Globus pallidus (tissue), 1 donor: ENCODE results near the gene PDE11A.
A peak's percentile ranks its signal among the peaks of the same experiment; 100 is the strongest.

Source experiments
- DNase-seq: peaks from one replicate; pipeline ENCODE4 v3.0.0-alpha.2; 2015; ENCODE audit warnings: low spot score

Gene PDE11A

DNA sequence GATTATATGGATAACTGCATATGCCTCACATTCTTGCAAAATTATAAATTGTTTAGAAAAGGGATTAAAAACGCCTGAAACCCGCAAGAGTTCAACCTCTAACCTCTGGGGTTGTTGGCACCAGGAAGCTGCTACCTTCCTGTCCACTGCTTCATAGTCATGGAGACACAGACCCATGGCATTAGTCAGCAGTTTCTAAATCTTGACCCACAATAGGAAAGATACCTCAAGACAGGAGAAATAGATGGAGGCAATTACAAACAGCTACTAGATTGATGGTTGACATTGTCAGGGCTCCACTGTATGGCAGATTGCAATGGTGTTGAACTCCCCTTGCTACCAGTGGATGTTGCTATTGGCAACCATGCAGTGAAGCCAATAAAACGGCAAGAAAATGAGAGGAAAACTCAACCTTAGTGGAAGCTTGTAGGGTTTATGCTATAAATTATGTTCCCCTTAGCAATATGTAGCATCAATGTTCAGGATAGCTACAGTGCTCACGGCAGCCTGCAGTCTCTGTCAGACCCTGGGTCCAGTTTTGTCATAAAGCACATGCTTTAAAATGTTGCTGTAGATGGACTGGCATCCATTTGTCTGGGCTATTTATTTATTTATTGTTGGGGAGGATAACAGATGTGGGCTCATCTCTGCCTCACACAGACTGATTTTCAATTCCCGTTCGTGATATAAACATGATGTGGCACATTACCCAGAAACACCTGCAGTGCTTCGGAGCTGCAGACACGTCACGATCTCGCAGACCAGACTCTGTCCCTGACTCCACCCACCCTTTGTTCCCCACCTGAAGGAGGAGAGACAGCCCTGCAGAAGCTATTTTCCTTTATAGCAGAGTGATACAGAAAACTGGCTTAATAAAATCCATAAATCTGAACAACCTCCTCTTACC is 446.6 kb downstream of the PDE11A start:
- no peak for DNase-seq

DNA sequence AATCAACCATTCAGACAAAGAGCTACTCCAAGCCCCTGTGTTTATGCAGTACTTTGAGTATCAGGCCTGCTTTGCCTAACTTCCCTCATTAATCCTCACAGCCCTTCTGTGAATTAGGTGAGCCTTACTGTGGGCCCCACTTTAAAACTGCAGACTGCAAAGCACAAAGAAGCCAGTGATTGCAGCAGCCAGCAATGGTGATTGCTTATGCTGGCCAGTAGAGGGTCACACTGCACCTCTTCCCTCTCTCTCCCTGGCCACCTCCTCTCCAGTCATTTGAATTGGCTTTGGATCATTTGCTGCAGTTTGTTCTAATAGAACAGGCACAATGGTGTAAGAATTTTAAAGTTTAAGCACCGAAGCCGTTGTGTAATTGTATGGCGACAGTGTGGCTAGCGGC is 450.1 kb downstream of the PDE11A start:
- no peak for DNase-seq

- no peak for DNase-seq
Measured at GRCh38 chr2:177619986-177620385, 452.6 kb downstream of the PDE11A start.

DNA sequence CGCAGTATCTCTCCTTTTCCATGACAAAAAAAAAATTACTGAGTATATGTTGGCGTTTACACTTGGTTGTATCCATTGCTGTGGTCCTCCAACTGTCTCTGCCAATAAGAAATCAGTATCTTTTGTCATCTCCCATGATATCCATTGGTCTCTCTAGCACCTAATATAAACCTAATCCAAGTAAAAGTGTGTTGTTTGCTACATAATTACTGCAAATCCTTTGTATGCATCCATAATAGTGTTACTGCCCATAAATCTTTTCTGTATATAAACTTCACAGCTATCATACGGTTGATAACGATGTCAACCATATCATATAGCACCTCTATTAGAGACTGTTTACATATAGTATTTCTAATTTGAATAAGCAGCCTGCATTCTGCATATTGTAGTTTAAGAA is 453.1 kb downstream of the PDE11A start:
- no peak for DNase-seq

DNA sequence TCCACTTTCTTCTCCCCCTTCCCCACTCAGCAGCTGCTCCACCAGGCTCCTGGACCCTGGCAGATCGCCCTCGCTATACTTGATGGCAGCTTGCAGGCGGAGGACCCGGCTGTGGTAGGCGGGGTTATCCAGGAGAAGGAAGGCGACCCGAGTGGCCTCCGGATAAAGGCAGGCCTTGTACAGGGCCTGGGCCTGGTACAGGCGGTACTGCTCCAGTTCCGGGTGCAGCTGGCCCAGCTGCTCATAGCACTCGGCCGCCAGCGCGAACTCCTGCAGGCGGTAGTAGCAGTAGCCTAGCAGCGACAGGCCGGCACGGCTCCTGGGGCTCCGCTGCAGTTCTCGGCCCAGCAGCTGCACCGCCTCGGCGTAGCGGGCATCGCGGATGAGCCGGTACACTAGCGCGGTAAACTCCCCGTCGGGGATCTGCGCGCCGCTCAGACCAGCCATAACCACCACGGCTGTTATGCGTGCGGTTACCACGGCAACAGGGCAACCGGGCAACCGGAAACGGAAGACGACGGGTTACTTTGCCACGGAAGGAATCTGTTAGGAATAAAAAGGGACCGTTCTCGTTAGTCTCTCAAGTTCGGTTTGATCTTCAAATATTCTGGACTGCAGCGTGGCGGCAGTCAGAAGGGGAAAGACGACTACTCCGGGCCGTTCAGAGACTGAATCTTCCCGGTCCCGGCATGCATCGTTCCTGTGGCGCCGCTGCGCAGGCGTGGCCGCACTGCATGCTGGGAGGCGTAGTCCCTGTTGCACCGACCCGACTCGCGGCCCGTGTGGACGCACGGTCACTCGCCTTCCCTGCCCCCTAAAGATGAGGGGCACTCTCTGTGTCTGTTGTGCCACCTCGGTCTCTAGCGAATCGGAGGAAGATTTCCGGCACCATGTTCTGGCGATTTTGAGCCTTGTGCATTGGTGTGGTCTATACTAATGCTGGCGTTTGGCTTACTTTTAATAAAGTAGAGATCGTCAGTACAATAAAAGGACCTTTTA is 454.0 kb downstream of the PDE11A start:
- DNase-seq: peak; percentile 92

DNA sequence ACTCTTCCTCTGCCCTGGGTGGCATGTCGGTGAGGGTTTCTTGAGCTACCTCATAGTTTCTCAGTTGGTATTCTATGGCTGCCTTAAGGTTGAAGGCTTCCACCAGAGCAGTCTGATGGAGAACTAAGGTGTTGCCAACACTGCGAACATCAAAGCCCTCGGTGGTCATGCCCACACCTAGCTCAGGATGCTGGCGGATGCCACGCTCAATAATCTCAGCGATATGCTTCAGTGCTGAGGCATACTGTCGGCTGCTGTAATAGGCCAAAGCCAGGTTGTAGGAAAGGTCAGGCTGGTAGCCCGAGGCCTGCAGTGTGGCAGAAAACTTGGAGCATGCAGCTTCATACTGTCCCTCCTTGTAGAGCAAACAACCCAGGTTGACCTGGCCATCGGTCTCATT is 454.7 kb downstream of the PDE11A start:
- no peak for DNase-seq

GRCh38 chr2:177616731-177617130 is 455.8 kb downstream of the PDE11A start:
- DNase-seq: no peak

GRCh38 chr2:177616066-177616465 is 456.5 kb downstream of the PDE11A start:
- no peak for DNase-seq

- no peak for DNase-seq
Measured at GRCh38 chr2:177612659-177613058, 459.9 kb downstream of the PDE11A start.

DNA sequence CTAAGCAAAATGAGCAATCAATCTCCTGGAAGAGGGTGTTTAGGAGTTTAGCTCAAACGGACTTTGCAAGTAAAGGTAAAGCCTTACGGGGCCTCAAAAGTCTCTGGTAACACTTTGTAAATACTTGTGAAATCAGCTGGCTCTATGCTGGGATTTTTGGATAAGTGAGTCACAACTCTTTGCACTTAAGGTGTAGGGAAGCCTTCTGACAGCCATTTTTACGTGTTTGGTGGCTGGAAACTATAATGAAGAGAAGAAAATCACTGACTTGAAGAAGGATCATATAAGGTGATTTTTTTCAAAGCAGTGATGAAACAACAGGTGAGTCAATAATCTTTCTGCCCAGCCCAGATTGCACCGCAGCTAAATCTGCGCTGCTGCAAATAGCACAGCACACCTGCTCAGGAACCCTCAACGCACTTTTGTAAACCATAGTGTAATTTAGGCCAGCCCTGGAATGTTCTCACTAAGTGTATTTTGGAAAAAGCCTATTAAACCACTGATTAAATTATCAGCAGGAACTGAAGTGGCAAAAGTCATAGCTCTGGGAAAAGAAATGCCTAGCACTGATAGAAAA is 461.2 kb downstream of the PDE11A start:
- no peak for DNase-seq

DNA sequence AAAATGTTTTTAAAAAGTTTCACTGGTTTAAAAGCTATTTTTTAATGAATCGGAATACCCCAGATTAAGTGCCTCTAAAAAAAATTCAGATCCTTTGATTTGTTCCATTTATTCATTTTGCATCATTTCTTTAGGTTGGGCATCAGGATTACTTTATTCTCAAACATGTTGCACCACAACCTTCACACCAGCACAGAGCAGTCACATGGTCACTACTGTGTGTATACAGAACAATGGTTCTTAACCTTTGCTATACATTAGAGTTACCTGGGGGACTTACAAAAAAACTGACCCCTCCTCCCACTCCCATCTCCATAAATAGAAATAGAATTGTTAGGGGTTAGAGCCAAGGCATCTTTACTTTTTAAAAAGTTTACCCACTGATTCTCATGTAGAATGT is 461.8 kb downstream of the PDE11A start:
- DNase-seq: no peak

DNA sequence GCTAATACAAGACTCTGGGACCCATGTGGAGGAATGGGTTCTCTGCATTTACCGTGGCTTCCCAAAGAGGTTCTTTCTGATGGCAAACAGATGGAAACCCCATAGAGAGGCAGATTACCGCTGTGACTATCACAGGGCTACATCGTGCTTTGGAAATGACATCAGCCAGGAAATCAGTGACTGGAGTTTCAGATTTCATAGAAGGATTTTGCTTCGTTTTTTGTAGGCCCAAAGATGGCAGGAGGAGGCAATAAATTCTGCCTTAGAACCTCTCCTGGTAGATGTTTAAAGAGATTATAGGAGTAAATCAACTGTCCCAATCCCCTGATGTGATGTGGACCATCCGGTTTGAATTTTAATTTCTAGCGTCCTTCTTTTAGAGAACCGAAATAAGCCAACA is 465.9 kb downstream of the PDE11A start:
- no peak for DNase-seq

GRCh38 chr2:177604271-177605065 is 468.1 kb downstream of the PDE11A start:
- peak; percentile 63 for DNase-seq

DNA sequence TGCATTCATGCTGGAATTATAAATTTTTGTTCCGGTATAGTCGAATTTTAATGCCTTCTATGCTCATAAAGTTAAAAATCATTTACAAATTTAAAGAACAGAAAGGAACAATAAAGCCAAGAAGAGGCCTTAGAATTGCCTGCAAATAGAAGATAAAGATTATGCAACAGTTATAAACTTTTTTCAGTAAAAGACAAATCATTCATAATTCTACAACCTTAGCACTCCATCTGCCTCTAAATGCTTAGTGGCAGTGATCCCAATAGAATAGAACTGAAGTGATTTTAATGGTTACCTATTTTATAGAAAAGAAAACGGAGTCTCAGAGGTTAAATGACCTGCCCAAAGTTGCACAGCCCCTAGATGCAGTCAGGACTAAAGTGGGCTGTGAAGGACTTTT is 468.8 kb downstream of the PDE11A start:
- no peak for DNase-seq

DNA sequence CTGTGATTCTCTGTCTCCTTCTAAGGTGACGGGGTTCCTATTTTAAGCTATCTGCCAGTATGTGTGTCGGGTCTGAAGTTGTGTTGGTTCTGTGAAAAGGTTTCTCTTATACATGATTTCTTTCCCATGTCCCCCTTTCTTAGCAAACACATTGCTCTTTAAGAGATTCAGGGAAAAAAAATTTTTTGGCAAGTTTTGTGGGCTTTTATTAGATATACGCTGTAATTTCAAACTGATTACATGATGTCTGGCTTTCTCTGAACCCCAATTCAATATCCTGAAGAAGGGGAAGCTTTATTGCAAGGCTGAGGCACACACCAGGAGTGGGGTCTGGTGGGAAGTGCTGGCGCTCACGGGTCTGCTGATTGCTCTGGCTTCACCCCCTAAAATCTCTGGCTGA is 469.4 kb downstream of the PDE11A start:
- no peak for DNase-seq

DNA sequence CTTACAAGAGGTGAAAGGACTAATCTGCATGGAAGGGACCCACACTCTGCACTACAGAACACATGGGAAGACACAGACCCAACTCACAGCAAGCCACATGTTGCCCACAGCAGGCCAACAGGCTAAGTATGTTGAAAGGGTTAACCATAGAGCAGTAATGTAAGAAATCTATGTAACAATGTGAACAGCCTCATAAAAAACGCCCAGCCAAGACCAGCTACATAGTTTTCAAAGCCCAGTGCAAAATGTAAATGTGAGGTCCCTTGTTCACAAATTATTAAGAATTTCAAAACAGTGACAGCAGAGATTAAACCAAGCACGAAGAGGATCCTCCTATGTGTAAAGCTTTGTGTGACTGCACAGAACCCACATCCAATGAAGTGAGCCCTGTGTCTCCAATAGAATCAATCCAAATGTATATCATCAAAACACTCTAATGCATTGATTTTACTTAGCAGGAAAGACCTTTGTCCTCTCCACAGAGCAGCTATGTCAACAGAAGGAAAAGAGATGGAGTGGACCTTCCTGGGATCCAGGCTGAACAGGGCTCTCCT is 469.9 kb downstream of the PDE11A start:
- no peak for DNase-seq

- no peak for DNase-seq
Measured at GRCh38 chr2:177600917-177601316, 471.7 kb downstream of the PDE11A start.

DNA sequence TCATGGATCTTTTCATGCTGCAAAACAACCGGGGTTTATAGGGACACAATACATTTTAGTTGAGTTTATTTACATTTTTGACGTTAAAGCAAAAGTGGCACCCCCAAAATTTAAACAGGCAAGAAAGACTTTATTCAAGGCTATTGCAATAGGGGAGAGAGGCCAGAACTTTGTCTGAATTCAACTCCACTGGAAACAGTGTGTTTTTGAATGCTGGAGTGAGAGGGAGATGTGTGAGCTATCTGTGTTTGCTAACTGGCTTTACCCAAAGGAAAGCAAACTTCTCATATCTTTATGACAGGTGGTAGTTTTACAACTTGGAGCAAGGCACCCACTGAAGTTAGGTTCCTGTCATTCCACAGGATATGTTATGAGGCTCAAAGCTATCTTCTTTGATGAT is 472.6 kb downstream of the PDE11A start:
- DNase-seq: no peak

- peak; percentile 70 for DNase-seq
Measured at GRCh38 chr2:177599139-177599688, 473.4 kb downstream of the PDE11A start.

DNA sequence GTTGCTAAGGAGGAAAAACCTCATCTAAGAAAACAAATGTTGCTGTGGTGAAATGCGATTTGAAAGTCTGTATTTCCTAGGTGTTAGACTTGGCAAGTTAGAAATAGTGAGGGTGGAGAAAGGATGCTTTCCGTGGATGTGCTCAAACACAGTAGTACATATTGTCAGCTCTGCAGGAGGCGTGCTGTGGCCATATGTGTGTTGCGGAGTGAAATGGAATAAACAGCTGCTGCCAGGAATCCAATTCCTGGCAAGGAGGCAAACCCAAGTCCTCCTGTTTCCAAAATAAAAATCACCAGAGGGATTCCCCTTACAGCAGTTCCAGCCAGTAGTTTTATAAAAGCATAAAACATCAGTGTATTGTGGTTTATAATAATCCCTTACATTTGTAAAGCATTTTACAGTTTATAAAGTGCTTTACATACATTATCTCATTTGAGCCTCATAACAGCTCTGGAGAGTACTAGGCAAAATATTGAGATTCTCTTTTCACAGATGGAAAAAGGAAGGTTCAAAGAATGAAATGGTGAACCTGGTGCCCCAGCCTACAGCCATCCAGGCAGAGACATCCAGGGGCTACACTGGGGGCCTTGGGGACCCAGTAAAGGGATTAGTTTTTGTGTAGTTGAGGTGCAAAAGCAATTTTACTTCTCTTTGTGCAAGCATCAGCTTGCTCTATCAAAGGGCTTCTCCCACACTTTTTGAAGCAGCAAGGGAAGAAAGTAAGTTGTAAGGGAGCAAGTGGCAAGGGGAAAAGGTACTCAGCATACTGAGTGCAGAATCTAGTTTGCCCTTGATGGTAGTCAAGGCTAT is 474.0 kb downstream of the PDE11A start:
- DNase-seq: peak; percentile 26
